ENCODE results near the gene TREML2. TPM values are rescaled to one million over a fixed set of nuclear protein-coding genes. Genes with fewer than 3 reads are reported as not detected.

TREML2 gene
- total and polyA plus RNA-seq, 9 of the 15 experiments (the other 6 are each of a cell fraction or from before 2014, with no cell fraction given): 0.20 to 2.9 (median 1.4) TPM

DNA sequence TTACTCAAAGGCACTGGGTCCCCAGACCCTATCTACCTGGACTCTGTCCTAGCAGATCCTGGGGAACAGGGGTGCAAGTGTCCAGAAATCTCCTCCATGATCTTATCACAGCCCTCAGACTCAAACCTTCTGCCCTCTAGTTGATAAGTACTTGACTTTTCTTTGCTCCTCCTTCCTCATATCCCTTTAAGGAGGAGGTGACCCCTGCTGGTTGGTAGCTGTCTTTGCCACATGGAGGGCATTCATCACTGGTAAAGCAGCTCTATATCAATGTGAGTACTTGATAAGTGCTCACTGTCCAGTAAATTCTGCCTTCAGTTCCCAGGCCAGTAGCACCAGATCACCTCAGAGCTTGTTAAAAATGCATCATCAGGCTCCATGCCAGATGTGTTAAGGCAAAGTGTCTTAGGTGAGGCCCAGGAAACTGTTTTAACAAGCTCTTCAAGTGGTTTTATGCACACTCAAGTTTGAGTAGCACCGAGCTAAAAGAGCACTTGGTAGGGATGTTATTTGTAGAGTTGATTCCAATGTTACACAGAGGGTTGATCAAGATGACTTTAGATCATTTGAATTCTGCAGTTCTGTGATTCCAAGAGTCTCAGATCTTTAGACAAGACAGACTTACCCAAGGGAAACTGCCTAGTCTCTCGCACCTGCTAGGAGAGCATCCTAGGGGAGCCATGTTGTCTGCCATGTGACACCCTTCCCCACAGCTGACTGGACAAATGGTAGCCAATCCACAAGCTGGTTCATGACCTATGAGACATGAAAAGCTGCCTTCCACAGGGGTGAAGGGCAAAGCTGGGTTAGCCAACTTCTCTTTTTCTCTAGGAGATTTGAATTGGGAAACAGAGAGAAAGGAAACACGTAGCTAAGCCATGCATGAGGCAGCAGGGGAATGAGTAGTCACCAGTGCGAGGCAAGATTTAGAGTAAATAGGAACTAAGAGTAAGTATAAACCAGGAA, 18.6 kb downstream of the TREML2 start (continued):
- TF ChIP-seq, protein P1, sequence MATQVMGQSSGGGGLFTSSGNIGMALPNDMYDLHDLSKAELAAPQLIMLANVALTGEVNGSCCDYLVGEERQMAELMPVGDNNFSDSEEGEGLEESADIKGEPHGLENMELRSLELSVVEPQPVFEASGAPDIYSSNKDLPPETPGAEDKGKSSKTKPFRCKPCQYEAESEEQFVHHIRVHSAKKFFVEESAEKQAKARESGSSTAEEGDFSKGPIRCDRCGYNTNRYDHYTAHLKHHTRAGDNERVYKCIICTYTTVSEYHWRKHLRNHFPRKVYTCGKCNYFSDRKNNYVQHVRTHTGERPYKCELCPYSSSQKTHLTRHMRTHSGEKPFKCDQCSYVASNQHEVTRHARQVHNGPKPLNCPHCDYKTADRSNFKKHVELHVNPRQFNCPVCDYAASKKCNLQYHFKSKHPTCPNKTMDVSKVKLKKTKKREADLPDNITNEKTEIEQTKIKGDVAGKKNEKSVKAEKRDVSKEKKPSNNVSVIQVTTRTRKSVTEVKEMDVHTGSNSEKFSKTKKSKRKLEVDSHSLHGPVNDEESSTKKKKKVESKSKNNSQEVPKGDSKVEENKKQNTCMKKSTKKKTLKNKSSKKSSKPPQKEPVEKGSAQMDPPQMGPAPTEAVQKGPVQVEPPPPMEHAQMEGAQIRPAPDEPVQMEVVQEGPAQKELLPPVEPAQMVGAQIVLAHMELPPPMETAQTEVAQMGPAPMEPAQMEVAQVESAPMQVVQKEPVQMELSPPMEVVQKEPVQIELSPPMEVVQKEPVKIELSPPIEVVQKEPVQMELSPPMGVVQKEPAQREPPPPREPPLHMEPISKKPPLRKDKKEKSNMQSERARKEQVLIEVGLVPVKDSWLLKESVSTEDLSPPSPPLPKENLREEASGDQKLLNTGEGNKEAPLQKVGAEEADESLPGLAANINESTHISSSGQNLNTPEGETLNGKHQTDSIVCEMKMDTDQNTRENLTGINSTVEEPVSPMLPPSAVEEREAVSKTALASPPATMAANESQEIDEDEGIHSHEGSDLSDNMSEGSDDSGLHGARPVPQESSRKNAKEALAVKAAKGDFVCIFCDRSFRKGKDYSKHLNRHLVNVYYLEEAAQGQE (IDR thresholded peaks at IDR 0.05; ENCODE audit: borderline replicate concordance): peak; percentile 60; the same call in 1 of the 2 replicates
- TF ChIP-seq, protein P1 (CRISPR knock-in tag; IDR thresholded peaks at IDR 0.05; ENCODE audit: low read depth): no peak
- TF ChIP-seq, protein P2, sequence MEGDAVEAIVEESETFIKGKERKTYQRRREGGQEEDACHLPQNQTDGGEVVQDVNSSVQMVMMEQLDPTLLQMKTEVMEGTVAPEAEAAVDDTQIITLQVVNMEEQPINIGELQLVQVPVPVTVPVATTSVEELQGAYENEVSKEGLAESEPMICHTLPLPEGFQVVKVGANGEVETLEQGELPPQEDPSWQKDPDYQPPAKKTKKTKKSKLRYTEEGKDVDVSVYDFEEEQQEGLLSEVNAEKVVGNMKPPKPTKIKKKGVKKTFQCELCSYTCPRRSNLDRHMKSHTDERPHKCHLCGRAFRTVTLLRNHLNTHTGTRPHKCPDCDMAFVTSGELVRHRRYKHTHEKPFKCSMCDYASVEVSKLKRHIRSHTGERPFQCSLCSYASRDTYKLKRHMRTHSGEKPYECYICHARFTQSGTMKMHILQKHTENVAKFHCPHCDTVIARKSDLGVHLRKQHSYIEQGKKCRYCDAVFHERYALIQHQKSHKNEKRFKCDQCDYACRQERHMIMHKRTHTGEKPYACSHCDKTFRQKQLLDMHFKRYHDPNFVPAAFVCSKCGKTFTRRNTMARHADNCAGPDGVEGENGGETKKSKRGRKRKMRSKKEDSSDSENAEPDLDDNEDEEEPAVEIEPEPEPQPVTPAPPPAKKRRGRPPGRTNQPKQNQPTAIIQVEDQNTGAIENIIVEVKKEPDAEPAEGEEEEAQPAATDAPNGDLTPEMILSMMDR (IDR thresholded peaks at IDR 0.05 in 2 of 3, conservative IDR thresholded peaks at IDR 0.05 in 1 of 3; ENCODE audit: insufficient read depth in 2 of 3, low read depth in 1 of 3, low read length in 3 of 3): peak; percentile 77 to 83 (median 80)
- peak; percentile 41; the same call in 1 of the 2 replicates for TF ChIP-seq DPF2 (IDR thresholded peaks at IDR 0.05)
- TF ChIP-seq CTBP1 (IDR thresholded peaks at IDR 0.05; ENCODE audit: borderline replicate concordance): peak; percentile 26; the same call in 1 of the 2 replicates
- no peak for TF ChIP-seq NR2C1 (IDR thresholded peaks at IDR 0.05)
- peak; percentile 50 for TF ChIP-seq NR2C1 (tag; IDR thresholded peaks at IDR 0.05)
- no peak for TF ChIP-seq HMG20A (CRISPR knock-in tag; conservative IDR thresholded peaks at IDR 0.05)

Measured in K562 (cell line).